Measurements from ENCODE around the gene FAM20B. TPM values are rescaled to one million over a fixed set of nuclear protein-coding genes. Genes with fewer than 3 reads are reported as not detected.
"Not testable (repeated sequence)": the region's sequence is repeated elsewhere in the genome, so short reads cannot be mapped to it uniquely, and the experiment has no call there.

The FAM20B gene
- total RNA-seq, 2 donors from 2014 or later = 37.2 to 44.9 TPM

GRCh38 chr1:179036844-179037465 lies 11.3 kb downstream of the FAM20B start:
- H3K27ac ChIP-seq = no peak overlapping the region
- peaks cover 14 to 16% of the 10 kb centered on the region in 2 donors for H3K4me1 ChIP-seq (ENCODE audit: control insufficient read depth in 1 of 2, low read depth in 2 of 2)
- DNase-seq (ENCODE audit: low spot score) (no peak), ATAC-seq (ENCODE audit: insufficient number of reproducible peaks, low FRiP score, low read depth) (no peak)
- H3K36me3 ChIP-seq = no peaks in the 10 kb centered on the region
- TF ChIP-seq CTCF (IDR thresholded peaks at IDR 0.05) = no peak
- H3K9me3 ChIP-seq = no peaks in the 10 kb centered on the region
- no peak overlapping the region for H3K4me3 ChIP-seq
- no peaks in the 10 kb centered on the region for H3K27me3 ChIP-seq (replicated peaks; ENCODE audit: insufficient read depth)

GRCh38 chr1:179038528-179039281 lies 13.0 kb downstream of the FAM20B start:
- Histone ChIP-seq H3K9me3 (no peaks in the 10 kb centered on the region), H3K4me1 (ENCODE audit: control insufficient read depth in 1 of 2, low read depth in 2 of 2) (peaks cover 6 to 9% of the 10 kb centered on the region in 2 donors), H3K27ac (no peak overlapping the region), H3K36me3 (peaks cover 2% of the 10 kb centered on the region), H3K27me3 (replicated peaks; ENCODE audit: insufficient read depth) (no peaks in the 10 kb centered on the region), H3K4me3 (no peak overlapping the region)
- TF ChIP-seq CTCF (IDR thresholded peaks at IDR 0.05) = no peak
- DNase-seq (ENCODE audit: low spot score) (no peak), ATAC-seq (ENCODE audit: insufficient number of reproducible peaks, low FRiP score, low read depth) (no peak)

GRCh38 chr1:179039502-179040174 lies 13.9 kb downstream of the FAM20B start:
- not testable (repeated sequence) for H3K9me3 ChIP-seq; H3K27me3 ChIP-seq (replicated peaks; ENCODE audit: insufficient read depth); H3K27ac ChIP-seq; H3K4me1 ChIP-seq (ENCODE audit: control insufficient read depth in 1 of 2, low read depth in 2 of 2); H3K36me3 ChIP-seq; ATAC-seq (ENCODE audit: insufficient number of reproducible peaks, low FRiP score, low read depth); H3K4me3 ChIP-seq; DNase-seq (ENCODE audit: low spot score)

DNA sequence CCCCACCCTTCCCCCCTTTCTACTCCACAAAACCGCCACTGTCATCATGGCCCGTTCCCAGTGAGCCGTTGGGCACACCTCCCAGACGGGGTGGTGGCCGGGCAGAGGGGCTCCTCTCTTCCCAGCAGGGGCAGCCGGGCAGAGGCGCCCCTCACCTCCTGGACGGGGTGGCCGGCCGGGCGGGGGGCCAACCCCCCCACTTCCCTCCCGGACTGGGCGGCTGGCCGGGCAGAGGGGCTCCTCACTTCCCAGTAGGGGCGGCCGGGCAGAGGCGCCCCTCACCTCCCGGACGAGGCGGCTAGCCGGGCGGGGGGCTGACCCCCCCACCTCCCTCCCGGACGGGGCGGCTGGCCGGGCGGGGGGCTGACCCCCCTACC lies 14.5 kb downstream of the FAM20B start:
- not testable (repeated sequence) for H3K27me3 ChIP-seq (replicated peaks; ENCODE audit: insufficient read depth); H3K4me3 ChIP-seq; H3K9me3 ChIP-seq; DNase-seq (ENCODE audit: low spot score); ATAC-seq (ENCODE audit: insufficient number of reproducible peaks, low FRiP score, low read depth); H3K4me1 ChIP-seq (ENCODE audit: control insufficient read depth in 1 of 2, low read depth in 2 of 2); H3K36me3 ChIP-seq; H3K27ac ChIP-seq

- Histone ChIP-seq H3K27me3 (replicated peaks; ENCODE audit: insufficient read depth) (no peaks in the 10 kb centered on the region), H3K36me3 (peaks cover 5% of the 10 kb centered on the region), H3K9me3 (no peaks in the 10 kb centered on the region), H3K4me1 (ENCODE audit: control insufficient read depth in 1 of 2, low read depth in 2 of 2) (no peaks in the 10 kb centered on the region), H3K27ac (no peak overlapping the region), H3K4me3 (no peak overlapping the region)
- ATAC-seq (ENCODE audit: insufficient number of reproducible peaks, low FRiP score, low read depth) (no peak), DNase-seq (ENCODE audit: low spot score) (no peak)
- no peak for TF ChIP-seq CTCF (IDR thresholded peaks at IDR 0.05)
Observed at GRCh38 chr1:179042087-179042486, 16.4 kb downstream of the FAM20B start.

- no peaks in the 10 kb centered on the region for H3K9me3 ChIP-seq
- no peak overlapping the region for H3K4me3 ChIP-seq
- DNase-seq (ENCODE audit: low spot score) (no peak), ATAC-seq (ENCODE audit: insufficient number of reproducible peaks, low FRiP score, low read depth) (no peak)
- H3K27ac ChIP-seq = no peak overlapping the region
- peaks cover 0 to 3% of the 10 kb centered on the region in 2 donors for H3K4me1 ChIP-seq (ENCODE audit: control insufficient read depth in 1 of 2, low read depth in 2 of 2)
- TF ChIP-seq CTCF (IDR thresholded peaks at IDR 0.05) = no peak
- H3K36me3 ChIP-seq = peaks cover 5% of the 10 kb centered on the region
- H3K27me3 ChIP-seq (replicated peaks; ENCODE audit: insufficient read depth) = no peaks in the 10 kb centered on the region
Observed at GRCh38 chr1:179042700-179043099, 17.0 kb downstream of the FAM20B start.
